HCT116 (cell line): ENCODE data around the gene RPL15. TPM values are rescaled to one million over a fixed set of nuclear protein-coding genes. Genes with fewer than 3 reads are reported as not detected.
A peak's percentile ranks its signal among the peaks of the same experiment; 100 is the strongest.

Source experiments
- ATAC-seq: fragments of 200-7000 bp; cut with Tn5 transposase; 2 replicates; pipeline ENCODE4 v1.9.1; 2020; ENCODE audit warnings: mild to moderate bottlenecking, moderate library complexity
- BruUV-seq: library from RNA; stranded (reverse); fragments of 400-500 nt; replicated peaks from 2 replicates; lab custom pipeline; 2021; lab: Mats Ljungman, UMichigan
- CTCF ChIA-PET: fragments of 300-600 bp; sonication (Branson Sonifier 250); formaldehyde crosslinking; loops from one replicate; lab custom pipeline; 2021; ENCODE audit warnings: antibody characterized with exemption; lab: Charles Lee
- POLR2A ChIA-PET: fragments of 300-600, 350-600 bp; sonication (Branson Sonifier 250); formaldehyde crosslinking; loops from one replicate; lab custom pipeline; 2021; ENCODE audit warnings: antibody characterized with exemption; lab: Charles Lee
- RAD21 ChIA-PET, 2 experiments: fragments of 300-600 bp; sonication (Branson Sonifier 250); formaldehyde crosslinking; loops; one replicate each; lab custom pipeline; 2023; ENCODE audit warnings: low total read pairs in 2 of 2; ENCODE audit not compliant: uncharacterized antibody in 2 of 2, unreplicated experiment in 2 of 2, low non-redundant PET in 1 of 2; lab: Charles Lee
- DNase-seq: peaks from one replicate; pipeline ENCODE4 v3.0.0-alpha.2; 2010; ENCODE audit warnings: low read depth, low spot score
- H2AFZ ChIP-seq: fragments of 200-600 bp; shearing (Covaris generic), sonication (generic); 2 replicates; pipeline ENCODE4 v1.6.1; 2017; ENCODE audit warnings: low read depth, mixed run types, mixed read lengths, antibody characterized with exemption, low read length; ENCODE audit not compliant: poor library complexity, severe bottlenecking
- H3K27ac ChIP-seq: 2 replicates; pipeline ENCODE4 v1.5.1; 2012; ENCODE audit warnings: low read depth, low read length
- H3K27me3 ChIP-seq: fragments of 200-600 bp; sonication (generic); 2 replicates; pipeline ENCODE4 v1.6.1; 2016; ENCODE audit warnings: mixed run types, low read length, mixed read lengths; ENCODE audit not compliant: insufficient read depth
- H3K36me3 ChIP-seq, 2 experiments: fragments of 200-500 bp in 1 of 2; fragments of 200-600 bp in 1 of 2; sonication (Bioruptor generic) in 1 of 2; sonication (generic) in 1 of 2; 2 replicates each; pipeline versions ENCODE4 v1.5.1 to v1.6.1; 2014 to 2016; ENCODE audit warnings: low read length in 2 of 2, inconsistent platforms in 1 of 2, mixed read lengths in 1 of 2, mixed run types in 1 of 2; ENCODE audit not compliant: insufficient read depth in 2 of 2, control insufficient read depth in 1 of 2
- H3K4me1 ChIP-seq, 2 experiments: fragments of 200-600 bp in 1 of 2; sonication (generic) in 1 of 2; 2 replicates each; pipeline versions ENCODE4 v1.5.1 to v1.6.1; 2012 to 2017; ENCODE audit warnings: low read length in 2 of 2, inconsistent platforms in 1 of 2, mild to moderate bottlenecking in 1 of 2, mixed read lengths in 1 of 2, mixed run types in 1 of 2, moderate library complexity in 1 of 2; ENCODE audit not compliant: insufficient read depth in 2 of 2, control insufficient read depth in 1 of 2
- H3K4me2 ChIP-seq: fragments of 200-600 bp; sonication (generic); 2 replicates; pipeline ENCODE4 v1.6.1; 2017; ENCODE audit warnings: mixed run types, low read length, mixed read lengths
- H3K4me3 ChIP-seq, 2 experiments: fragments of 200-600 bp in 1 of 2; sonication (generic) in 1 of 2; replicated peaks in 1 of 2; 2 replicates each; pipeline ENCODE4 v1.5.1; 2011 to 2016; ENCODE audit warnings: low read length in 2 of 2, control low read depth in 1 of 2, low read depth in 1 of 2, mild to moderate bottlenecking in 1 of 2, mixed read lengths in 1 of 2, mixed run types in 1 of 2
- H3K79me2 ChIP-seq: fragments of 200-600 bp; sonication (generic); 2 replicates; pipeline ENCODE4 v1.6.1; 2017; ENCODE audit warnings: mild to moderate bottlenecking, mixed run types, low read length, moderate library complexity, mixed read lengths; ENCODE audit not compliant: insufficient read depth
- H3K9ac ChIP-seq: fragments of 200-600 bp; sonication (generic); 2 replicates; pipeline ENCODE4 v1.6.1; 2016; ENCODE audit warnings: low read length, mixed read lengths
- H3K9me2 ChIP-seq: fragments of 200-600 bp; sonication (generic), shearing (Covaris generic); 2 replicates; pipeline ENCODE4 v1.6.1; 2017; ENCODE audit warnings: mixed run types, mild to moderate bottlenecking, moderate library complexity; ENCODE audit not compliant: insufficient read depth
- H3K9me3 ChIP-seq, 2 experiments: fragments of 200-500 bp in 1 of 2; fragments of 200-600 bp in 1 of 2; sonication (Bioruptor generic) in 1 of 2; sonication (generic) in 1 of 2; 2 replicates each; pipeline ENCODE4 v1.6.1; 2014 to 2017; ENCODE audit warnings: low read length in 2 of 2, mixed read lengths in 2 of 2, inconsistent platforms in 1 of 2, low read depth in 1 of 2, mild to moderate bottlenecking in 1 of 2, mixed run types in 1 of 2, moderate library complexity in 1 of 2; ENCODE audit not compliant: control insufficient read depth in 1 of 2, insufficient read depth in 1 of 2
- H4K20me1 ChIP-seq: fragments of 200-600 bp; sonication (generic), shearing (Covaris generic); 2 replicates; pipeline ENCODE4 v1.6.1; 2017; ENCODE audit warnings: mixed run types, mild to moderate bottlenecking, moderate library complexity; ENCODE audit not compliant: insufficient read depth
- CEBPB ChIP-seq: IDR thresholded peaks from 2 replicates; pipeline ENCODE4 v1.6.1; 2012; ENCODE audit warnings: low read depth
- EGR1 ChIP-seq: IDR thresholded peaks from 2 replicates; pipeline ENCODE4 v1.6.1; 2012; ENCODE audit warnings: low read depth
- EZH2phosphoT487 ChIP-seq: fragments of 200-600 bp; IDR thresholded peaks from 2 replicates; pipeline ENCODE4 v1.6.1; 2018; ENCODE audit warnings: antibody characterized with exemption, borderline replicate concordance
- SP1 ChIP-seq: IDR thresholded peaks from 2 replicates; pipeline ENCODE4 v1.6.1; 2012; ENCODE audit warnings: low read depth
- TCF7L2 ChIP-seq: IDR thresholded peaks from 2 replicates; pipeline ENCODE4 v1.7.0; 2011; ENCODE audit warnings: borderline replicate concordance, inconsistent platforms; ENCODE audit not compliant: insufficient read depth, insufficient read length; ENCODE audit errors: extremely low read depth
- intact Hi-C: fragments of 100-400 bp; cut with micrococcal nuclease; formaldehyde crosslinking; loops from 2 replicates; pipeline ENCODE4 v1.10.0; 2022
- total RNA-seq: library from RNA; stranded (reverse); gene quantifications from one replicate; pipeline ENCODE4 v1.2.1, GENCODE V29; 2021; ENCODE audit not compliant: unreplicated experiment
- TF ChIP-seq, protein P1 (sequence below): IDR thresholded peaks from 2 replicates; pipeline ENCODE4 v1.6.1; 2012
- TF ChIP-seq, protein P2 (sequence below), 3 experiments: fragments of 200-600 bp in 1 of 3; sonication (generic) in 1 of 3; IDR thresholded peaks in 2 of 3; conservative IDR thresholded peaks in 1 of 3; 2 replicates each; pipeline ENCODE4 v1.5.1; 2012 to 2017; ENCODE audit warnings: low read depth in 2 of 3, low read length in 2 of 3, antibody characterized with exemption in 1 of 3, borderline replicate concordance in 1 of 3, control low read depth in 1 of 3, mild to moderate bottlenecking in 1 of 3, mixed read lengths in 1 of 3, mixed run types in 1 of 3, moderate library complexity in 1 of 3; ENCODE audit not compliant: insufficient read depth in 1 of 3
- TF ChIP-seq, protein P3 (sequence below): IDR thresholded peaks from 2 replicates; pipeline ENCODE4 v1.6.1; 2012

The RPL15 gene
- total RNA-seq, 1 experiment from 2014 or later = 2,177 TPM

GRCh38 chr3:23968463-23969184 lies 51.7 kb downstream of the RPL15 start:
- intact Hi-C loops = no loop called here
- H3K9me2 ChIP-seq = no peaks in the 10 kb centered on the region
- ChIA-PET CTCF (no interaction called here), RAD21 (no interaction called here), POLR2A (interaction anchor here (1.8 kb wide), 1 partner anchor 52 kb away, joined by 6 read pairs; the partner anchor contains the start of genes NKIRAS1 and RPL15)
- no peak overlapping the region for H3K9ac ChIP-seq
- H2AFZ ChIP-seq = no peak overlapping the region
- no peak for ATAC-seq
- H3K27me3 ChIP-seq = no peaks in the 10 kb centered on the region
- DNase-seq = no peak
- BruUV-seq = TSS peak; percentile 7
- no peak overlapping the region for H3K4me2 ChIP-seq
- H3K36me3 ChIP-seq = peaks cover 16 to 22% of the 10 kb centered on the region in 2 experiments; a peak in 3 of 4 replicates
- no peaks in the 10 kb centered on the region for H3K9me3 ChIP-seq
- H4K20me1 ChIP-seq = 0 out of 2 replicates have a peak, but pooled peaks cover 4% of the 10 kb centered on the region
- no peak overlapping the region for H3K4me3 ChIP-seq
- H3K27ac ChIP-seq = no peak overlapping the region
- peaks cover 4 to 10% of the 10 kb centered on the region in 2 experiments; a peak in 3 of 4 replicates for H3K4me1 ChIP-seq
- TF ChIP-seq EZH2phosphoT487 (no peak), CEBPB (0 out of 2 replicates have a peak, but pooled peaks have one; percentile 15), EGR1 (no peak), SP1 (no peak), TCF7L2 (no peak)
- TF ChIP-seq, protein P1, sequence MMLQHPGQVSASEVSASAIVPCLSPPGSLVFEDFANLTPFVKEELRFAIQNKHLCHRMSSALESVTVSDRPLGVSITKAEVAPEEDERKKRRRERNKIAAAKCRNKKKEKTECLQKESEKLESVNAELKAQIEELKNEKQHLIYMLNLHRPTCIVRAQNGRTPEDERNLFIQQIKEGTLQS = no peak
- TF ChIP-seq, protein P2, sequence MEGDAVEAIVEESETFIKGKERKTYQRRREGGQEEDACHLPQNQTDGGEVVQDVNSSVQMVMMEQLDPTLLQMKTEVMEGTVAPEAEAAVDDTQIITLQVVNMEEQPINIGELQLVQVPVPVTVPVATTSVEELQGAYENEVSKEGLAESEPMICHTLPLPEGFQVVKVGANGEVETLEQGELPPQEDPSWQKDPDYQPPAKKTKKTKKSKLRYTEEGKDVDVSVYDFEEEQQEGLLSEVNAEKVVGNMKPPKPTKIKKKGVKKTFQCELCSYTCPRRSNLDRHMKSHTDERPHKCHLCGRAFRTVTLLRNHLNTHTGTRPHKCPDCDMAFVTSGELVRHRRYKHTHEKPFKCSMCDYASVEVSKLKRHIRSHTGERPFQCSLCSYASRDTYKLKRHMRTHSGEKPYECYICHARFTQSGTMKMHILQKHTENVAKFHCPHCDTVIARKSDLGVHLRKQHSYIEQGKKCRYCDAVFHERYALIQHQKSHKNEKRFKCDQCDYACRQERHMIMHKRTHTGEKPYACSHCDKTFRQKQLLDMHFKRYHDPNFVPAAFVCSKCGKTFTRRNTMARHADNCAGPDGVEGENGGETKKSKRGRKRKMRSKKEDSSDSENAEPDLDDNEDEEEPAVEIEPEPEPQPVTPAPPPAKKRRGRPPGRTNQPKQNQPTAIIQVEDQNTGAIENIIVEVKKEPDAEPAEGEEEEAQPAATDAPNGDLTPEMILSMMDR (IDR thresholded peaks at IDR 0.05 in 2 of 3, conservative IDR thresholded peaks at IDR 0.05 in 1 of 3; ENCODE audit: borderline replicate concordance in 1 of 3, insufficient read depth in 1 of 3, low read depth in 2 of 3, low read length in 2 of 3) = no peak
- TF ChIP-seq, protein P3, sequence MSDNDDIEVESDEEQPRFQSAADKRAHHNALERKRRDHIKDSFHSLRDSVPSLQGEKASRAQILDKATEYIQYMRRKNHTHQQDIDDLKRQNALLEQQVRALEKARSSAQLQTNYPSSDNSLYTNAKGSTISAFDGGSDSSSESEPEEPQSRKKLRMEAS = no peak
- TF ChIP-seq, all 23 proteins: peak for 1
- peaks cover 51% of the 10 kb centered on the region for H3K79me2 ChIP-seq
